HK-2 (cell line): ENCODE measurements around the gene ACBD5.
"Not testable (repeated sequence)": the region's sequence is repeated elsewhere in the genome, so short reads cannot be mapped to it uniquely, and the experiment has no call there.

ENCODE experiments used
- DNase-seq: peaks from one replicate; pipeline ENCODE4 v3.0.0-alpha.2; 2018; ENCODE audit not compliant: unreplicated experiment

ACBD5 gene

DNA sequence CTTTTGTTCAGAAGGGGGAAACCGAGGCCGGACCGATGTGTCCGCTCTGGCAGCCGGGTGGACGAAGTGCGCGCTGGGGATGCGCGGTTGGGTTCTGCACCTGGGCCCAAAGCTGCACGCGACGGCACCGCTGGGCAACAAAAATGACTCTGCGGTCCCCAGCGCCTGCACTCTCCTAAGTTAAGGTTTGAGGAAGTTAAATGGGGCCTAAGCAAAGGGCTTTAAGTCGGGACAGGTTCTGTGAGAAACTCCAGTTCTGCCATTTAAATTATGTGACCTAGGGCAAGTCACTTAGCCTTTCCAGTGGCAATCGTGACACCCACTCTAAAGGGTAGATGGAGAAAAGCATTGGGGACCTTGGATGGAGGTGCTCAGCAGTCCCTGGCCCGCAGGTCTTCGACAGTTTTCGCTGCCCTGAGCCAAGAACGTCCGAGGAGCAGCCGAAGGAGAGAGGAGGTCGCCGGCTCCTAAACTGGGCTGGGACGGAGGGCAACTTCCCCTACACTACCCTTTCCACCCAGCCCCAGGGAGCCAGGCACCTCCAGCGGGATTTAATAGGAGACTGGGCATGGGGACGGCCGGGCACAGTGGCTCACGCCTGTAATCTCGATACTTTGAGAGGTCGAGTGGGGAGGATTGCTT, 534 bp upstream of the ACBD5 start:
- DNase-seq, result peak; percentile 35

DNA sequence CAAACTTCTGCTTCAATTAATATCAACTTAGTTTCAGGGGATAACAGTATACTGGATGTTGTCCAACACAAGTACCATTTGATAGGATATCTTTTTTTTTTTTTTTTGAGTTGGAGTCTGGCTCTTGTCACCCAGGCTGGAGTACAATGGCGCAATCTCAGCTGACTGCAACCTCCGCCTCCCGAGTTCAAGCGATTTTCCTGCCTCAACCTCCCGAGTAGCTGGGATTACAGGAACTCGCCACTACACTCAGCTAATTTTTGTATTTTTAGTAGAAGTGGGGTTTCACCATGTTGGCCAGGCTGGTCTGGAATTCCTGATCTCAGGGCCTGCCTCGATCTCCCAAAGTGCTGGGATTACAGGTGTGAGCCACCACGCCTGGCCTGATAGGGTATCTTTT, 3.1 kb downstream of the ACBD5 start:
- not testable (repeated sequence) for DNase-seq

GRCh38 chr10:27236589-27237128, 3.9 kb downstream of the ACBD5 start:
- not testable (repeated sequence) for DNase-seq

- DNase-seq, result no peak
These were observed 4.9 kb downstream of the ACBD5 start for GRCh38 chr10:27235706-27236105.

GRCh38 chr10:27230022-27230421, 10.6 kb downstream of the ACBD5 start:
- no peak for DNase-seq

DNA sequence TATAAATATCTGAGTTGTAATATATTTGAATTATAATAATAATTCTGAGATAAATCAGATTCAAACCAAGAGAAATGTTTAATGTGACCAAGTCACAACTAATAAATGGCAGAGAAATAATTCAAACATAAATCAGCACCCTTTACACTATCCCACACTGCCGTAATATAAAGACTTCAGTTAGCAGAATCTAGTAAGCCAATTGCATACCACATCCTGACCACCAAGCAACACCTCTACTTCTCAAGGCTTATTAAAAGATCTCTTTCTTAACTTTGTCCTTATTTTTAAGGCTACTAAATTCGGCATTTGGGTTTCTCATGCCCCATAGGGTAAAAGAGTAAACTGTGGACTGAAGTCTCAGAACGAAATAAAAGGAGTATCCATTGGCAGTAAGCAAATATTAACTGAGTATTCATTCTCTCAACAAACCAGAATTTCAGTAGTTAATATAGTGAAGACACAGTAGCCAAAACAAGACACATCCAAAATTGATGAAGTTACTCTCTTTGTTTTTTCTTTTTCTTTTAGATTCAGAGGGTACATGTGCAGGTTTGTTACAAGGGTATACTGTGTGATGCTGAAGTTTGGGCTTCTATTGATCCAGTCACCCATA, 14.8 kb downstream of the ACBD5 start:
- DNase-seq, result no peak

GRCh38 chr10:27225011-27225590, 15.5 kb downstream of the ACBD5 start:
- no peak for DNase-seq

- DNase-seq, result no peak
These were observed 16.6 kb downstream of the ACBD5 start for GRCh38 chr10:27223964-27224363.

DNA sequence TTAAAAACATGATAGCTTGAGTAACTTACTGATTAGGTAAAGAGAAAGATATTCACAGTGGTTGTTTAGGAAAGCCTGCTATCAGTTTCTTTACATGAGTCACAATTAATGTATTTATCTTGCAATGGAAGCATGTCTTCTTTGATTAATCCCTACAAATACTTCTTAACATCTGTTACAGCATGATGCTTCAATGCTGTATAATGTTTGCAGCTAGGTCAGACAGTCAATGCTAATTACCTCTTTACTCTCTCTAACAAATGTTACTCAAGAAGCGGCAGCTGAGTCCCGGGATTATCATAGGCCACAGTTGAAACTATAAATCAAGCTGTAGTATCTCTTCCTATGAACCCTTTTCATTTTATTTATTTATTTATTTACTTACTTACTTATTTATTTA, 33.2 kb downstream of the ACBD5 start:
- no peak for DNase-seq

DNA sequence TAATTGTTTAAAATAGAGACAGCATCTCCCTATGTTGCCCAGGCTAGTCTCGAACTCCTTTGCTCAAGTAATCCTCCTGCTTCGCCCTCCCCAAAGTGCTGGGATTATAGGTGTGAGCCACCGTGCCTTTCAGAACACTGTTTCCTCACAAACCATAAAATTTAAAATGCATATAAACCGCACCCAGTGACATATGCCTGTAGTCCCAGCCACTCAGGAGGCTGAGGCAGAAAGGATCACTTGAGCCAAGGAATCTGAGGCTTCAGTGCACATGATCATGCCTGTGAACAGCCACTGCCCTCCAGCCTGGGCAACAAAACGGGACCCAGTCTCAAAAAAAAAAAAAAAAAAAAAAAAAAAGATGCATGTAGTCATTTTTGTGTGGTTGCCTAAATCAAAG, 36.8 kb downstream of the ACBD5 start:
- no peak for DNase-seq

DNA sequence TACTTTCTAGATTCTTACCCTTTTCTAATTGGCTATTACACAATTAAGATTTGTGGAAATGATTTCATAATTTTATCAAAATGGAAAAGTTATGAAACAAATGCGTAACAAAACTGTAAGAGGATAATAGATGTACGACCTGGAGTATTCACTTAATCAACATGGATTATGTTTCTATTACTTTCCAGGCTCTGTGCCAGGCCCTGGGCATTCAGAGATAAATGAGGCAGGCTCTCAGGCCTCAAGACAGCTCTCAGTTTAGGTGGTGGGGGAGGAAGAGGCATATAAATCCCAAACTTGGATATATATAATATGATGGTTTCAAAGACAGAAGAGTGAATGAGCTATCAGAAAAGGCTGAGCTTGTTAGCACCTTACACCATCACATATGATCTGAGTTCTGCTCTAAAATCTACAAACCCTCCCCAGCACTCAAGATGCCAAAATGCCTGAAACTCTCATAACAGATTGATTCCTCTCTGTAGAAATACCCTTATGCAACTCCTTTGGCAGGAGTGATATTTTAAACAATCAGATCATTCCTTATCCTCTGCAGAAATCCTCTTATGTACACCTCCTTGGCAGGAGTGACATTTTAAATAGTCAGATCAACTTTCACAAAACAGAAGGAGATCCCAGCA, 42.5 kb downstream of the ACBD5 start:
- no peak for DNase-seq

GRCh38 chr10:27192284-27192683, 48.3 kb downstream of the ACBD5 start:
- peak; percentile 67 for DNase-seq

DNA sequence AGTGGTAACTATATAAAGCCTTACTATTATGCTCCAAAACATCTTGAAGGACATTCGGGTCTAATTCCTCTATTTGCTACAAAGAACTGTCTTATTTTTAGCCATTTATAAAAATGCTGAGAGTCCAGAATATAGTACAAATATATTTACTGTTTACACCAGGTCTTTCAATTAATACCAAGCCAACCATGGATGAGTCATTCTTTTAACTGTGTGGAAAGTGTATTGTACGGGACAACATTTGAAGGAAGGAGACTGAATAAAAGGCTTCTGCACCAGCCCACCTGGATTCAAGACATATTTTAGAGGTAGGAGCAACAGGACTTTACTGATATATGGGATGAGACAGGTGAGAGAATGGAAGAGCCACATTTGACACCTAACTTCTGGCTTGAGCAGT, 50.1 kb downstream of the ACBD5 start:
- DNase-seq, result no peak

- DNase-seq, result no peak
These were observed 51.7 kb downstream of the ACBD5 start for GRCh38 chr10:27188897-27189296.

DNA sequence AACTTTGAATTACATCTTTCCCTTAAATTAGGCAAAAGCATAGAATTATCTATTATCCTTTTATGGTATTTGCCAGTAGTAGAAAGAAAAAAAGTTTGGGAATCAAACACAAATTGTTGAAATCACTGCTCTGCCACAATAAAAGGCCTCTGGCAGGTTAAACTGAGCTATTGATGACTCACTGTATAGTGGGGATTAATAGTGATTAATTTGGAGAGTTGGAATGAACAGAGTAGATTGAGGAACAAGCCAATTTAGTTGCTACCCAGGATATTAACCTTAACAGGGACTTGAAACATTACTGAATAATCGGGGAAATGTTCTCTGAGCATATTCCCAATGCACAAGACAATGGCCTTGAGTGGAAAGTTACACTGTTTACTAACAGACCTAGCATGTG, 52.3 kb downstream of the ACBD5 start:
- DNase-seq, result no peak

DNA sequence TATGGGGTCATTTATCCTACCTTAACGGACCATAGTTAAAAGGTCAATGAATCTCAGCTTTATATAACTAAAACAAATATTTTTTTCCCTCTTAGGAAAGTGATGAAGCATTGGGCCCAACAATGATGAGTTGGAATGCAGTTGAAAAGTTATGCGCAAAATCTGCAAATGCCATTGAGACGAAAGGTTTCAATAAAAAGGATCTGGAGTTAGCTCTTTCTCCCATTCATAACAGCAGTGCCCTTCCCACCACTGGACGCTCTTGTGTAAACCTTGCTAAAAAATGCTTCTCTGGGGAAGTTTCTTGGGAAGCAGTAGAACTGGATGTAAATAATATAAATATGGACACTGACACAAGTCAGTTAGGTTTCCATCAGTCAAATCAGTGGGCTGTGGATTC, 70.7 kb downstream of the ACBD5 start:
- DNase-seq, result no peak

DNA sequence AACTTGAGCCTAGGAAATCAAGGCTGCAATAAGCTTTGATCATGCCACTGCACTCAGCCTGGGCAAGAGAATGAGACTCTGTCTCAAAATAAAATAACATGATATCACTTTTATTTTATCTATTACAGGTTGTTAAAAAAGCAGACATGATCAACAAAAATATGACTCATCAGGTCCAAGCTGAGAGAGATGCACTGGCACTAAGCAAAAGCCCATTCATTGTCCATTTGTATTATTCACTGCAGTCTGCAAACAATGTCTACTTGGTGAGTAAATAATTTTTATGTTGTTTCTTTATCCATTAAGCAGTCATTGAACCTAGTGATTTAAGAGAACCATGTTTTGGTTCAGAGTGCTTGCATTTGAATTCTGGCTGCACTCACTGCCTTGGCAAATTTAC, 82.2 kb downstream of the ACBD5 start:
- no peak for DNase-seq

- no peak for DNase-seq
These were observed 83.4 kb downstream of the ACBD5 start for GRCh38 chr10:27157150-27157549.

DNA sequence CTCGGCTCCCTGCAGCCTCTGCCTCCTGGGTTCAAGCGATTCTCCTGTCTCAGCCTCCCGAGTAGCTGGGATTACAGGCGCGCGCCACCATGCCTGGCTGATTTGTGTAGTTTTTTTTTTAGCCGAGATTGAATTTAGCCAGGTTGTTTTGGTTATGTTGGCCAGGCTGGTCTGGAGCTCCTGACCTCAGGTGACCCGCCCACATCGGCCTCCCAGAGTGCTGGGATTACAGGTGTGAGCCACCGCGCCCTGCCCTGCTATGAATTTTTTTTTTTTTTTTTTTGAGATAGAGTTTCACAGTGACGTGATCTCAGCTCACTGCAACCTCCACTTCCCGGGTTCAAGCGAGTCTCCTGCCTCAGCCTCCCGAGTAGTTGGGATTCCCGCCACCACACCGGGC, 84.0 kb downstream of the ACBD5 start:
- DNase-seq, result not testable (repeated sequence)

- DNase-seq, result peak; percentile 89
These were observed 85.4 kb downstream of the ACBD5 start, which contains the start of gene MASTL for GRCh38 chr10:27155066-27155754. Gene MASTL, plus strand, starts transcription at chr10:27155352. Its CDS starts 75 bp downstream, at chr10:27155427.

GRCh38 chr10:27153845-27154193, 86.8 kb downstream of the ACBD5 start:
- no peak for DNase-seq

GRCh38 chr10:27153329-27153728, 87.3 kb downstream of the ACBD5 start:
- no peak for DNase-seq
